ENCODE data around the gene FBXL2.
"Not testable (repeated sequence)": the region's sequence is repeated elsewhere in the genome, so short reads cannot be mapped to it uniquely, and the experiment has no call there.

FBXL2 gene

GRCh38 chr3:33318710-33319380, 41.6 kb downstream of the FBXL2 start:
- ChIA-PET POLR2A (no interaction called here), CTCF (interaction anchor here (1.0 to 1.2 kb wide), 2 partner anchors 55 to 188 kb away, joined by 4 to 8 read pairs; no protein-coding TSS in a partner anchor)
- no peak overlapping the region for H3K4me3 ChIP-seq (ENCODE audit: low read depth, low read length)
- TF ChIP-seq CTCF (IDR thresholded peaks at IDR 0.05; ENCODE audit: insufficient read depth, low read length, missing control alignments): no peak
- DNase-seq (ENCODE audit: low read depth, low spot score): no peak

GRCh38 chr3:33322412-33322811, 45.2 kb downstream of the FBXL2 start:
- CTCF ChIA-PET: no interaction called here
- POLR2A ChIA-PET: no interaction called here
- H3K4me3 ChIP-seq (ENCODE audit: low read depth, low read length): no peak overlapping the region
- DNase-seq (ENCODE audit: low read depth, low spot score): no peak
- TF ChIP-seq CTCF (IDR thresholded peaks at IDR 0.05; ENCODE audit: insufficient read depth, low read length, missing control alignments): no peak

- DNase-seq (ENCODE audit: low read depth, low spot score): peak; percentile 16
- POLR2A ChIA-PET: no interaction called here
- no peak overlapping the region for H3K4me3 ChIP-seq (ENCODE audit: low read depth, low read length)
- TF ChIP-seq CTCF (IDR thresholded peaks at IDR 0.05; ENCODE audit: insufficient read depth, low read length, missing control alignments): no peak
- CTCF ChIA-PET: no interaction called here
Observed at GRCh38 chr3:33331414-33331813, 54.2 kb downstream of the FBXL2 start.

- ChIA-PET CTCF (interaction anchor here (0.7 to 1.8 kb wide), 3 partner anchors 9 to 190 kb away, joined by 3 to 7 read pairs (median 3); no protein-coding TSS in a partner anchor), POLR2A (no interaction called here)
Observed at GRCh38 chr3:33334364-33334763, 57.1 kb downstream of the FBXL2 start.

GRCh38 chr3:33338936-33339465, 61.8 kb downstream of the FBXL2 start:
- H3K4me3 ChIP-seq (ENCODE audit: low read depth, low read length); DNase-seq (ENCODE audit: low read depth, low spot score); POLR2A ChIA-PET: not testable (repeated sequence)
- CTCF ChIA-PET: interaction anchor here (0.9 to 1.6 kb wide), 2 partner anchors 33 to 448 kb away, joined by 3 to 4 read pairs; no protein-coding TSS in a partner anchor

More at GRCh38 chr3:33334364-33334763, 57.1 kb downstream of the FBXL2 start:
- no peak for TF ChIP-seq CTCF (IDR thresholded peaks at IDR 0.05; ENCODE audit: insufficient read depth, low read length, missing control alignments)
- no peak overlapping the region for H3K4me3 ChIP-seq (ENCODE audit: low read depth, low read length)
- DNase-seq (ENCODE audit: low read depth, low spot score): no peak

- no peak overlapping the region for H3K4me3 ChIP-seq (ENCODE audit: low read depth, low read length)
- ChIA-PET POLR2A (no interaction called here), CTCF (no interaction called here)
- no peak for TF ChIP-seq CTCF (IDR thresholded peaks at IDR 0.05; ENCODE audit: insufficient read depth, low read length, missing control alignments)
- no peak for DNase-seq (ENCODE audit: low read depth, low spot score)
Observed at GRCh38 chr3:33339758-33340157, 62.5 kb downstream of the FBXL2 start.

- no peak for TF ChIP-seq CTCF (IDR thresholded peaks at IDR 0.05; ENCODE audit: insufficient read depth, low read length, missing control alignments)
- no peak overlapping the region for H3K4me3 ChIP-seq (ENCODE audit: low read depth, low read length)
- ChIA-PET CTCF (interaction anchor here (1.2 kb wide), 1 partner anchor 15 kb away, joined by 3 read pairs; no protein-coding TSS in a partner anchor), POLR2A (no interaction called here)
- no peak for DNase-seq (ENCODE audit: low read depth, low spot score)
Observed at GRCh38 chr3:33355611-33356010, 78.4 kb downstream of the FBXL2 start.
